Liver (tissue), 3 donors: Measurements from ENCODE around the gene MYO16.

ENCODE experiments used
- ATF3 ChIP-seq: IDR thresholded peaks from 2 replicates; pipeline ENCODE4 v1.6.1; 2016; ENCODE audit warnings: antibody characterized with exemption
- CTCF ChIP-seq: fragments of 150-350 bp; IDR thresholded peaks from 2 replicates; pipeline ENCODE4 v1.5.1; 2017; ENCODE audit warnings: improper control_type of control experiment, low read depth, low read length; ENCODE audit not compliant: missing input control
- GABPA ChIP-seq, 2 donors: IDR thresholded peaks in 1 of 2; conservative IDR thresholded peaks in 1 of 2; 2 replicates each; pipeline ENCODE4 v1.6.1; 2016; ENCODE audit warnings: antibody characterized with exemption in 2 of 2, mild to moderate bottlenecking in 1 of 2, moderate library complexity in 1 of 2
- HNF4G ChIP-seq: IDR thresholded peaks from 2 replicates; pipeline ENCODE4 v1.6.1; 2016; ENCODE audit warnings: antibody characterized with exemption
- JUND ChIP-seq, 2 donors: IDR thresholded peaks; 2 replicates each; pipeline ENCODE4 v1.6.1; 2016; ENCODE audit warnings: antibody characterized with exemption in 2 of 2
- MAX ChIP-seq: IDR thresholded peaks from 2 replicates; pipeline ENCODE4 v1.6.1; 2016; ENCODE audit warnings: antibody characterized with exemption
- RAD21 ChIP-seq, 2 donors: IDR thresholded peaks; 2 replicates each; pipeline ENCODE4 v1.6.1; 2016; ENCODE audit warnings: antibody characterized with exemption in 2 of 2, mild to moderate bottlenecking in 2 of 2
- REST ChIP-seq: IDR thresholded peaks from 2 replicates; pipeline ENCODE4 v1.6.1; 2016; ENCODE audit warnings: antibody characterized with exemption, mild to moderate bottlenecking
- YY1 ChIP-seq: IDR thresholded peaks from 2 replicates; pipeline ENCODE4 v1.6.1; 2016; ENCODE audit warnings: antibody characterized with exemption, mild to moderate bottlenecking
- donor health status: healthy.
- donor health status: healthy.

- TF ChIP-seq RAD21 (IDR thresholded peaks at IDR 0.05) (no peak), HNF4G (no peak), CTCF (no peak), GABPA (IDR thresholded peaks at IDR 0.05 in 1 of 2, conservative IDR thresholded peaks at IDR 0.05 in 1 of 2) (no peak), MAX (no peak), ATF3 (no peak), YY1 (no peak), JUND (IDR thresholded peaks at IDR 0.05) (no peak), REST (no peak)
Measured at GRCh38 chr13:108902405-108903155, 273.2 kb downstream of the MYO16 start.
